PC-3 (cell line): ENCODE data around the gene CADPS2. TPM values are rescaled to one million over a fixed set of nuclear protein-coding genes. Genes with fewer than 3 reads are reported as not detected.

Source experiments
- ATAC-seq: fragments of 200-7000 bp; cut with Tn5 transposase; 2 replicates; pipeline ENCODE4 v1.9.1; 2020; ENCODE audit warnings: mild to moderate bottlenecking, moderate library complexity
- BruUV-seq: library from RNA; stranded (reverse); fragments of 400-500 nt; replicated peaks from 2 replicates; lab custom pipeline; 2021; lab: Mats Ljungman, UMichigan
- CTCF ChIA-PET: fragments of 300-600 bp; sonication (Branson Sonifier 250); formaldehyde crosslinking; loops from one replicate; lab custom pipeline; 2022; ENCODE audit warnings: antibody characterized with exemption; lab: Charles Lee
- POLR2A ChIA-PET: fragments of 300-600 bp; sonication (Branson Sonifier 250); formaldehyde crosslinking; loops from one replicate; lab custom pipeline; 2022; ENCODE audit warnings: antibody characterized with exemption; ENCODE audit not compliant: unreplicated experiment; lab: Charles Lee
- DNase-seq: peaks from one replicate; pipeline ENCODE4 v3.0.0-alpha.2; 2015
- H2AFZ ChIP-seq: fragments of 300-600 bp; sonication (generic); 2 replicates; pipeline ENCODE4 v1.6.0; 2016; ENCODE audit warnings: antibody characterized with exemption, low read length
- H3F3A ChIP-seq: fragments of 300-600 bp; sonication (generic); one replicate; pipeline ENCODE4 v1.6.0; 2017; ENCODE audit warnings: antibody characterized with exemption, low read length, control low read depth, mild to moderate bottlenecking; ENCODE audit not compliant: unreplicated experiment
- H3K27ac ChIP-seq: fragments of 300-600 bp; sonication (generic); 2 replicates; pipeline ENCODE4 v1.5.1; 2016; ENCODE audit warnings: mild to moderate bottlenecking, low read length
- H3K27me3 ChIP-seq: fragments of 300-600 bp; sonication (generic); 2 replicates; pipeline ENCODE4 v1.6.1; 2016; ENCODE audit warnings: low read length, mixed read lengths
- H3K36me3 ChIP-seq: fragments of 300-600 bp; sonication (generic); 2 replicates; pipeline ENCODE4 v1.6.1; 2016; ENCODE audit warnings: low read depth, mixed run types, low read length, mixed read lengths
- H3K4me1 ChIP-seq: fragments of 300-600 bp; sonication (generic); 2 replicates; pipeline ENCODE4 v1.5.1; 2016; ENCODE audit warnings: low read length; ENCODE audit not compliant: insufficient read depth
- H3K4me2 ChIP-seq: fragments of 300-600 bp; sonication (generic); 2 replicates; pipeline ENCODE4 v1.6.0; 2016; ENCODE audit warnings: low read length
- H3K4me3 ChIP-seq: fragments of 300-600 bp; sonication (generic); 2 replicates; pipeline ENCODE4 v1.5.1; 2016; ENCODE audit warnings: mild to moderate bottlenecking, low read length, mixed read lengths
- H3K79me2 ChIP-seq: fragments of 300-600 bp; sonication (generic); 2 replicates; pipeline ENCODE4 v1.6.1; 2017; ENCODE audit warnings: low read length, mixed read lengths
- H3K9ac ChIP-seq: fragments of 300-600 bp; sonication (generic); 2 replicates; pipeline ENCODE4 v1.6.0; 2016; ENCODE audit warnings: mild to moderate bottlenecking, low read length
- H3K9me2 ChIP-seq: fragments of 300-600 bp; sonication (generic); replicated peaks from 2 replicates; pipeline ENCODE4 v1.6.1; 2016; ENCODE audit warnings: mixed run types, low read length, mixed read lengths
- H3K9me3 ChIP-seq: fragments of 300-600 bp; sonication (generic); 2 replicates; pipeline ENCODE4 v1.6.1; 2016; ENCODE audit warnings: low read length, mixed read lengths
- H4K20me1 ChIP-seq: fragments of 300-600 bp; sonication (generic); 2 replicates; pipeline ENCODE4 v1.6.1; 2016; ENCODE audit warnings: low read length, mixed read lengths
- CTCF ChIP-seq: fragments of 300-600 bp; sonication (generic); conservative IDR thresholded peaks from 2 replicates; pipeline ENCODE4 v1.5.1; 2017; ENCODE audit warnings: antibody characterized with exemption, low read depth, mild to moderate bottlenecking, low read length
- EZH2 ChIP-seq: fragments of 300-600 bp; sonication (generic); IDR thresholded peaks from one replicate; pipeline ENCODE4 v1.6.1; 2017; ENCODE audit warnings: antibody characterized with exemption, mild to moderate bottlenecking, low read length; ENCODE audit not compliant: unreplicated experiment
- EZH2phosphoT487 ChIP-seq: fragments of 300-600 bp; sonication (generic); IDR thresholded peaks from 2 replicates; pipeline ENCODE4 v1.6.1; 2018; ENCODE audit warnings: mild to moderate bottlenecking, antibody characterized with exemption, low read length, borderline replicate concordance
- intact Hi-C: fragments of 100-400 bp; cut with micrococcal nuclease; formaldehyde crosslinking; loops from 2 replicates; pipeline ENCODE4 v1.9.0; 2023
- total RNA-seq: library from RNA; depleted of rRNA; stranded (reverse); fragments of >200 nt; gene quantifications from 2 replicates; pipeline ENCODE4 v1.2.3, GENCODE V29; 2014

Gene CADPS2
- total RNA-seq, 1 experiment from 2014 or later: 9.4 TPM

GRCh38 chr7:122919643-122920181 lies 33.5 kb upstream of the CADPS2 start:
- H3K27ac ChIP-seq: peak overlapping the region; percentile 49
- no peaks in the 10 kb centered on the region for H4K20me1 ChIP-seq
- no peak for TF ChIP-seq EZH2
- TF ChIP-seq CTCF: no peak
- no peak for TF ChIP-seq EZH2phosphoT487
- no peaks in the 10 kb centered on the region for H3K9me2 ChIP-seq
- ATAC-seq (no peak; the same call in 1 of the 2 replicates), DNase-seq (peak; percentile 63)
- peaks cover 8% of the 10 kb centered on the region; the same call in 1 of the 2 replicates for H3K4me1 ChIP-seq
- POLR2A ChIA-PET: no interaction called here
- no peaks in the 10 kb centered on the region for H3F3A ChIP-seq
- H3K36me3 ChIP-seq: no peaks in the 10 kb centered on the region
- CTCF ChIA-PET: no interaction called here
- H3K9me3 ChIP-seq: no peaks in the 10 kb centered on the region
- no peaks in the 10 kb centered on the region for H3K27me3 ChIP-seq
- no peaks in the 10 kb centered on the region for H3K79me2 ChIP-seq
- no peak overlapping the region for H2AFZ ChIP-seq
- H3K4me2 ChIP-seq: peak overlapping the region; percentile 41
- intact Hi-C loops: no loop called here
- no peak overlapping the region for H3K4me3 ChIP-seq
- no peak overlapping the region for H3K9ac ChIP-seq
- no TSS peak for BruUV-seq

DNA sequence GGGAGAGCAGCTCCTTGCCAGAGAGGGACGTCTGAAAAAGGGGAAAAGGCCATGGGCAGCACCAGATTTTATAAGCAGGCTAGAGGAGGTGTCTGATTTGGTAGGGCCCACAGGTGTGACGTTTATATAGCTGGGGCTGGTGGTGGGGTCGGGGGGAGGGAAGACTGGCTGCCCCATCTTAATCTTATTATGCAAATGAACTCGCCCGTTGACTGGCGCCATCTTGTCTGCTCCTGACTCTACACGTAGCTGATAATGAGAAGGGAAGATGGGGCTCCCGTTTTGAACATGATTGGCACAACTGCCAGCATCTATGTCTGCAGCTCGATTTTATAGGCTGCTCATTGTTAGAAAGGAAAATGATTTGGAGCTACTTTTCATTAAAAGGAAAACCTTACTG lies 28.6 kb upstream of the CADPS2 start:
- no peak overlapping the region for H3K9ac ChIP-seq
- TF ChIP-seq EZH2phosphoT487: no peak
- TF ChIP-seq EZH2: no peak
- no peak for TF ChIP-seq CTCF
- H3K79me2 ChIP-seq: no peaks in the 10 kb centered on the region
- H3K4me1 ChIP-seq: peaks cover 8% of the 10 kb centered on the region; the same call in 1 of the 2 replicates
- no peak overlapping the region for H3K4me3 ChIP-seq
- H3K4me2 ChIP-seq: no peak overlapping the region
- H3K27ac ChIP-seq: no peak overlapping the region
- intact Hi-C loops: no loop called here
- no peak for ATAC-seq
- H2AFZ ChIP-seq: no peak overlapping the region
- no peak for DNase-seq
- H3F3A ChIP-seq: no peaks in the 10 kb centered on the region
- ChIA-PET CTCF (no interaction called here), POLR2A (no interaction called here)
- no peaks in the 10 kb centered on the region for H3K27me3 ChIP-seq
- no peaks in the 10 kb centered on the region for H3K9me2 ChIP-seq
- H3K9me3 ChIP-seq: no peaks in the 10 kb centered on the region
- no TSS peak for BruUV-seq
- H4K20me1 ChIP-seq: no peaks in the 10 kb centered on the region
- no peaks in the 10 kb centered on the region for H3K36me3 ChIP-seq

- TF ChIP-seq EZH2phosphoT487: no peak
- no peak for TF ChIP-seq CTCF
- no peak for TF ChIP-seq EZH2
- no TSS peak for BruUV-seq
- Histone ChIP-seq H3K4me2 (no peak overlapping the region), H2AFZ (no peak overlapping the region), H3K79me2 (no peaks in the 10 kb centered on the region), H3K4me1 (no peaks in the 10 kb centered on the region), H3K9me3 (no peaks in the 10 kb centered on the region), H3K27ac (no peak overlapping the region), H3K9me2 (no peaks in the 10 kb centered on the region), H3K36me3 (no peaks in the 10 kb centered on the region), H4K20me1 (no peaks in the 10 kb centered on the region), H3K4me3 (no peak overlapping the region), H3K27me3 (no peaks in the 10 kb centered on the region), H3F3A (no peaks in the 10 kb centered on the region), H3K9ac (no peak overlapping the region)
- ChIA-PET POLR2A (no interaction called here), CTCF (no interaction called here)
- DNase-seq (no peak), ATAC-seq (no peak)
- intact Hi-C loops: no loop called here
These were observed 27.3 kb upstream of the CADPS2 start for GRCh38 chr7:122913608-122914007.
